HG03520 (cell line): Measurements from ENCODE around the gene COL18A1.

ENCODE experiments used
- ATAC-seq: cut with Tn5 transposase; IDR thresholded peaks from one replicate; pipeline ENCODE4 v1.9.1; 2021; ENCODE audit warnings: mild to moderate bottlenecking, moderate library complexity; ENCODE audit not compliant: unreplicated experiment

COL18A1 gene

DNA sequence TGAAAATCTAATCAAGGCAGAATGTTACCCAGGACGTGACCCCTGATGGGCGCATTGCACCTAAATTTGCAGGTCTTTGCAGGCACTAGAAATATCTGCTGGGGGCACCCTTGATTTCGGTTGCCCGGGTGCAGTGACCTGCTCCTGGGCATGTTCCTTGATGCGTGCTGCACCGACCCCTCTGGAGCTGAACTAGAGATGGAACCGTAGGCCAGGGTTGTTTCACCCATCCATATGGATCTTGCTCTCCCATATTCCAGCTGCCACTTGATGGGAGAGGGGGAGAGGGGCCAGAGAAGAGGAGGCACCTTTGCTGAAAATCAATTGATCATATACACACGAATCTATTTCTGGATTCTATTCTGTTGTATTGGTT, 8.4 kb upstream of the COL18A1 start:
- no peak for ATAC-seq

- no peak for ATAC-seq
Observed at GRCh38 chr21:45397381-45397780, 7.6 kb upstream of the COL18A1 start.

GRCh38 chr21:45401054-45401518, 3.9 kb upstream of the COL18A1 start:
- no peak for ATAC-seq

DNA sequence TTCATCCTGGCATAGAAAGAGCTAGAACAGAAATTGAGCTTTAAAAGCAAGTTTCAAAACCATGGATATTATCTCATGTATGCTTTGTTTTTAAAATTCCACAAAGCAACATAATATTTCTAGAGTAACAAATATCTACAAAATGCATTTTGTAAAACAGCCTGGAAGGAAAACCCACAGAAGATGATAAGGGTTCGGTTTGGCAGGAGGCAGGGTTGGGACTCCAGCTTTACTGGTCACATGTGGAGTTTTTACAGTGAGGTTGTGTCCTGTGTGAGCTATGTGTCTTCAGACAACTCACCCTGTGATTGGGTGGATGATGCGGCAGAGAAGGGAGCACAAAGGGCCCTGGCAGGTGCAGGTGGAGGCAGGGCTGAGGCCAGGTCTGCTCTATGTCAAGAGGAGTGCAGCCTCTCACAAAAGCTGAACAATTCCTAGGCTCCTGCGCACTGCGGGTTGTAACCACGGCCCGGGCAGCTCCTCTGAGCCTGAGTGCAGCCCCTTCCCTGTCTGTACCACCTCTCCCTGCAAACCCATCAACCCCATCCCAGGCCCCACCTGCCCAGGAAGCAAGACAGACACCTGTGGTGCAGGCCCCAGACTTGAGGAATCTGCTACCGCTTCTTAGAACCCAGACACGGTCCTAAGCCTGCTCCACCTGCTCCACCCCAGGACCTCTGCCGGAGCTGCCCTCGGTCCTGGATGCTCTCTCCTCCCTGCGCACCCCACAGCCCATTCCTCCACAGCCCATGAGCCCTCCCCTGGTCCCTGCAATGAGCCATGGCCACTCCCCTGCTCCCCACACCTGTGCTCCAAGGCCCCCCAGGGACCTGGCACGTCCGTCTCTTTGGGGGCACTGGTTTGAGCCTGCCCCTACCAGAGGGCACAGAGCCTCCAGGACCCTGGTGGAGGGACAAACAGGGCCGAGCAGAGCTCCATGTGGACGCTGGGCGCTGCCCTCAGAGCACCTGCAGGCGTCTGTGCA, 2.8 kb upstream of the COL18A1 start:
- no peak for ATAC-seq

DNA sequence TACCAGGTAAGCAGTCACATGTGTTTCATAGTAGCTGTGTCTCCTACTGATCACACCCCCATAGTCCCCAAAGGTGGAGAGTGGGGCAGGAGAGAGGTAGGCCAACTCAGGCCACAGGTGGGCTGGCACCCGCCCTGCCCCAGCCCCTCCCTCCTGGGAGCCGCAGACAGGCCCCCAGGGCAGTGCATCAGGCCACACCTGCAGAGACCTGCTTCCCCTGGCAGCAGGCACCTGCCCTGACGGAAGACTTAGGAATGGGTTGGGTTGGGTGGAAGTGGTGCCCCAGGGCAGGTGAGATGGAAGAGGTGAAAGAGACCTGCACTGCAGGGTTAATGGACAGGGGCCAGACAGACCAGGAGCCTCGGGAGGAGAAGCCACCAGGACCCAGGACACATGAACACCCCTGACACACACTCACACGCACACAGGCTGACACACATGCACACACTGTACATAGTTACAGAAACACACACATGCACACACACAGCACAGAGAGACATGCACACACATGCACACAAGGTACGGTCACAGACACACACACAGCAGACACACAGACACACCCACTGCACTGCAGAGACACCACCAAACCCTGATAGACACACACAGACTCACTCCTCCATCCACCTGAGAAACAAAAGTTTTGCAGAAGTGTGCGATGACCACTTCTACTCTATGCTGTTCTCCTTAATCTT, 1.7 kb upstream of the COL18A1 start:
- no peak for ATAC-seq

DNA sequence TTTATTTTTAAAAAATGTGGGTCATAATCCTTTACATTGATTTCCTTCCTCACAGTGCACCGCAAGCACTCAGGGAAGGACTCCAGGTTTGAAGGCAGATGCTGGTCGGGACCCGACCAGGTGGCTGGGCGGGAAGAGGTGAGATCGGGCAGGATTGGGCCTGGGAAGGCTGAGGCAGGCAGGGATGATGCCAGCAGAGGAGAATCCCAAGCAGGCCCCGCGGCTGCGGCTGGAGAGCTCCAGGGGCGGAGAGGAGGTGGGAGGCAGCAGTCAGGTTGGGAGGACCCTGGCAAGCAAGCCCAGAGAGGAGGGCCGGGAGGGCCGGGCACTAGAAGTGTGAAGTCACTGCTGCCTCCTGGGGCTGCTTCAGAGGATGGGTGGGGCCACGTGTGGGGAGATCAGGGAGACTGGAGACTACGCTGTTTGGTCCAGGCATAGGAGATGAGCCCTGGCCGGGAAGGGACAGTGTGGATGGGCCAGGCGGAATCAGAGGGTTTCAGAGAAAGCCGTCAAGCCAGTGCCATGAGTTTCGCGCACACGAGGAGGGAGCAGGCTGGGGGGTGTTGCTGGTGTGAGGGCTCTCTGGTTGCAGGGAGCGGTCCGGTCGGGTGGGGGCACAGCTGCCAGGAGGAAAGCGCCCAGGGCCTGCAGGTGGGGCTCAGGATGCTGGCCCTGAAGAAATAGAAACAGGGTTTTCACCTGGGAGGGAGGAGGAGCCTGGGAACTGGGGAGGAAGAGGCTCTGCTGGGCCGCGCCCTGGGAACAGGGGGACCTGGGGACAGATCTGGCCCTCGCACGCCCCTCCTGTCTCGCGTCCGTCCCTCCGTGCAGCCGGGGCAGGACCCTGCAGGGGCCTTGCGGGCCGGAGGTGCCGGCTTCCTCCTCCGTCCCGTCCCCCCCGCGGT, 888 bp upstream of the COL18A1 start:
- ATAC-seq: no peak

DNA sequence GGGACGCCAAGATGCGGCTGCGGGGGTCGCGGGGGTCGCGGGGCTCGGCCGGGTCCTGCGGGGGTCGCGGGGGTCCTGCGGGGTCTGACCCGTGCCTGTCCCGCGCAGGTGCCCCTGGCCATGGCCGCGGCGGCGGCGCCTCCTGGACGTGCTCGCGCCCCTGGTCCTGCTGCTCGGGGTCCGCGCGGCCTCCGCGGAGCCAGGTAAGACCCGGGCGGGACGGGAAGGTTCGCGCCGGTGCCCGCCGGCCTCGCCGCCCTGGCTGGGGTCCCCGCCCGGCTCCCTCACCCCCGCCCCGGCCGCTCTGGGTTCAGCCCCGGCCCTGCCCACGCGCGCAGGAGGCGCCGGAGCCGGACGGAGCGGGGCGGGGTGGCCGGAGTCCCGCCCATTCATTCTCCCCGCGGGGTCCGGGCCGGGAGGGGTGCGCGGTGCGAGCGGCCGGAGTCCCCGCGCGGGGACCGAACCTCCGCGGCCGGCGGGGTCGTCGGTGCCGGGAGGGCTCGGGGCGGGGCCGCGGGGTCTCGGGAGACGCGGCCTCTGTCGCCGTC, 380 bp downstream of the COL18A1 start:
- no peak for ATAC-seq

DNA sequence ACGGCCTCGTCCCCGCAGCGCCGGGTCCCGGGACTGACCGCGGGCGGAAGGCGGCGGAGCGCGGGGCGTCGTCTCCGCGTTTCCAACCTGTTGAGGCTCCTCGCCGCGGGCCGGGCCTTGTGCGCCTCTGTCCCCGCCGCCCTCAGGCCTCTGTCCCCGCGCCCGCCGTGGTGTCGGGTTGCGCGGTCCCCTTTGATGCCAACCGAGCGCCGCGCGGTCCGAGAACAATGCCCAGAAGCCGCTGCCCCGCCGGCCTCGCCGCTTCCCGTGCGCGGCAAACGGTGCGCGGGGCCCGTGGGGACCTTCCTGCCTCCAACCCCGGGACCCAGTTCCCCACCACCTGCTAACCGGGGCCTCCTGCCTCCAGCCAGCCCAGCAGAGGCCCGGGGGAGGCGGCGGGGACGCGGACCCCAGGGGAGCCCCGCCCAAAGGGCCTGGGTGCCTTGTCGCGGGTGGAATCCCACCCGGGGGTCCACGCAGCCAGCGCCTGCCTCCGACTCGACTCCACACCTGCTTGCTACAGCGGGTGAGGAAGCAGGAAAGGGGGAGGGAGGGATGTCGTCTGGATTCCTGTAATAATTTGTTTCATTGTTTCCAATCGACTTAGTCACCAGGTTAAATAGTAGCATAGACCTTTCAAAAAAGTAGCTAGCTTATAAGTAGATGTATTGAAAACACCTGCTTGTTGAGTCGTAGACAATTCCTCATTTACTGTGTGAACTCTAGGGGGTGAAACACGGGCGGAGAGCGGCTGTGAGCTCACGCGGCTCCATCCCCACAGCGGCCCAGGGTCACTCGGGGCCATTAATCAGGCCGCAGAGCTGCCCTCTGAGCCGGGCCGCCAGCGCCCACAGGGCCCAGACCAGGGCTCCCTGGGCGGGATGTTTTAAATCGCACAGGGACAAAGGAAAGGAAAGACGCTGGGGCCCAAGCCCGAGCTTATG, 1.1 kb downstream of the COL18A1 start:
- no peak for ATAC-seq

DNA sequence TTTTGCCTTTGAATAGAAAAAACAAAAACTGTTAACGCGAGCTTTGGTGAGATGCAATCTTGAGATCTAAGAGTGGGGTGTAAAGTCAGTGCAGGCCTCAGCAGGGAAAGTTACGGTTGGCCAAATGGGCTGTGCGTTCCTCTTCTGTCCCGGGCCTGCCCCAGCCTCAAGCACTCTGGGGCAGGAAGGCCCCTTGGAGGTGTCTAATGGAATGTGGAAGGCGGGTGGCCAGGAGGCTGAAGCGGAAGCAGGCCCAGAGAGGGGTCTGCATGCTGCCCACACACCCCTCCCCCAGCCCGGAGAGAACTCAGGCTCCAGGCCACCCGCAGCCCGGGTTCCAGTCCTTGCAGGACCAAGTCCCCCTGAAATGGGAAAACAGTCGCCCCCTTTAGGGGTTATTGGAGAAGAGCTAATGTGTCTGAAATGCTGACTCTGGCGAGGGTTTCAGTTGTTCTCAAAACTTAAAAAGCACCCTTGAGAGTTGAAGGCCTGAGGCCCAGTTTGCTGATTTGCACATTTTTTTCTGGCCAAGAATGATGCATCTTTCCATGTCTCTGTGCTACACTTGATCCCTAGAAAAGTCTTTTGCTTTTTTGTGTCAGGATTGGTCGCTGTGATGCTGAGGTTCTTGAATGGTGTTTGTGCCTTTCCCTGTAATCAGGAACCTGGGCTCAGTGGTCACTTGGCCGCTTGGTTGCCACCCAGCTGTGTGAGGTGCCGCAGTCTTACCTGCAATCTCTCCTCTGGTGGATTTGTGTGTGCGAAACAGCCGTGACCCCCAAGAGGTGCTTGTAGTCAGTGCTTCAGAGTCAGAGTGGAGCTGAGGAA, 2.0 kb downstream of the COL18A1 start:
- no peak for ATAC-seq

DNA sequence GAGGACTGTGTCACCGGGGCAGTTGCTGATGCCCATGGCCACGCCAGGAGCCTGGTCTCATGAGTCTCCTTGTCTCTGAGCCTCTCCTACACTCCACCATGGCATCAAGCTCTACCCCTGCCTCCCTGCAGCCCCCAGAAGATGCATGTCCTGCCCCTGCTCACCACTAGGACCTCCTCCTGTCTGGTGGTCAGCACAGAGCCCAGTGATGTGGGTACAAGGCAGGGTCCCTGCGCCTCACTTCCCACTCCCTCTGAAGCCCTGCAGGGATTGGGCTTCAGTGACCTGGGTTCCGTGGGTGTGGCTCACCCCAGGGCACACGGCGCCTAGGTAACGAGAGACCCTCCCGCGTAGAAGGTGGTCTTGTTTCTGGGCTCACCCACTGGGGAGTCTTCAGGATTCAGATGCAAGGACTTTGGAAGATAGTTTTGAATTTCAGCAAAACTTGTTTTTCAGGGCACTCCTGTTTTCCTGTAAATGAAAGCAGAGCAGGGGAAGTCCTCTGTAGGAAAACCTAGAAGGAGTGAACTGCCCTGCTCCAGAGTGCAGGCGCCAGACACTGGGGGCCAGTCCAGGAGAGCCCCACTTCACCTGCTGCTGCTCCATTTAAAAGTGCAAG, 2.8 kb downstream of the COL18A1 start:
- no peak for ATAC-seq

DNA sequence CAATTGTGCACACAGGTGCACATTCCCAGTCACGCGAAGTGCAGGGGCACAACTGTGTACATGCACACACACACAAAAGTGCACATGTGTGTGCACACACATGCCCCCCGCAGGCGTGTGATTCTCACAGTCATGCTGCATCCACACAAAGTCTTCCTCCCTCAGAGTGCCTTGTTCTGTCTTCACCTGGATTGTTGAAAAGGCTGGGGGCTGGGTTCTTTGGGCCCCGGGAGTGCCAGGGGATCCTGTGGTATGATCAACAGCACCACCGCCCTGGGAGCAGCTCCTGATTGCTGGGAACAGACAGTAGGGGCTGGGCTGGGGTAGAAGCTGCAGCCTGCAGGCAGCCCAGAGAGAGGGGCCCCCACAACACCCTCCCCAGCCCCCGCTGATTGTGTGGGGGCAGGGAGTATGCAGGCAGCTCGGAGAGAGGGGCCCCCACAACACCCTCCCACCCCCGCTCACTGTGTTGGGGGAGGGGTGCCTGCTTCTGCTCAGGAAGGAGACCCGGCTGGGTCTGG, 3.4 kb downstream of the COL18A1 start:
- no peak for ATAC-seq

- ATAC-seq: no peak
Observed at GRCh38 chr21:45408801-45409261, 3.9 kb downstream of the COL18A1 start.

DNA sequence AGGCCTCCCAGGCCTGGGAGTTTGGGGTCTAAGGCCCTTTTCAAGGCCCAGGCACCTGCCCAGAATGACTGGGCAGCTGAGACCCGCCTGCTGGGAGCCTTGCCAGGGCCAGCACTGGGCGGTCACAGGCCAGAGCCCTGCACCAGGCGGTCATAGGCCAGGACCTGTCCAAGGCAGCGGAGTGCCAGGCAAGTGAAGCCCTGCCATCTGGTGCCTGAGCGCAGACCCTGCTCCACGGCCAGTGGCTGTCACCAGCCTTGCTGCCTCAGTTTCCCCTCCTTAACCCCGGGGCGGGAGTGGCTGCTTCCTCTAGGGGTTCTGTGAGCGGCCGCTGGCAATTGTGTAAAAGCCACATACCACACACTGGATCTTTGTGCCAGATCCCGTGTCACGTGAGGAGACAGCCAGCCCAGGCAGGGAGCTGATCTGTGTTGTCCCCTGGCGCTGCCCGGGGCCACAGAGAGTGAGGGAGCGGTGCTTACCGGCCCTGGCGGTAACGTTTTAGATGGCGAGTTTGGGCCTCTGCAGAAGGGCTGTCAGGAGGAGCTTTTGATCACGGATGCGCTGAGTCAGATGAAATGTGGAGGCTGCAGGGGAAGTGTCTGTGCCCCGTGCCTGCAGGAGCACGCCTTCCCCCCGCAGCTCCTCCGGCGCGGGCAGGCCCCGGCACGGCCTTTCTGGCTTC, 4.6 kb downstream of the COL18A1 start:
- no peak for ATAC-seq

GRCh38 chr21:45410151-45410864, 5.3 kb downstream of the COL18A1 start:
- ATAC-seq: no peak

DNA sequence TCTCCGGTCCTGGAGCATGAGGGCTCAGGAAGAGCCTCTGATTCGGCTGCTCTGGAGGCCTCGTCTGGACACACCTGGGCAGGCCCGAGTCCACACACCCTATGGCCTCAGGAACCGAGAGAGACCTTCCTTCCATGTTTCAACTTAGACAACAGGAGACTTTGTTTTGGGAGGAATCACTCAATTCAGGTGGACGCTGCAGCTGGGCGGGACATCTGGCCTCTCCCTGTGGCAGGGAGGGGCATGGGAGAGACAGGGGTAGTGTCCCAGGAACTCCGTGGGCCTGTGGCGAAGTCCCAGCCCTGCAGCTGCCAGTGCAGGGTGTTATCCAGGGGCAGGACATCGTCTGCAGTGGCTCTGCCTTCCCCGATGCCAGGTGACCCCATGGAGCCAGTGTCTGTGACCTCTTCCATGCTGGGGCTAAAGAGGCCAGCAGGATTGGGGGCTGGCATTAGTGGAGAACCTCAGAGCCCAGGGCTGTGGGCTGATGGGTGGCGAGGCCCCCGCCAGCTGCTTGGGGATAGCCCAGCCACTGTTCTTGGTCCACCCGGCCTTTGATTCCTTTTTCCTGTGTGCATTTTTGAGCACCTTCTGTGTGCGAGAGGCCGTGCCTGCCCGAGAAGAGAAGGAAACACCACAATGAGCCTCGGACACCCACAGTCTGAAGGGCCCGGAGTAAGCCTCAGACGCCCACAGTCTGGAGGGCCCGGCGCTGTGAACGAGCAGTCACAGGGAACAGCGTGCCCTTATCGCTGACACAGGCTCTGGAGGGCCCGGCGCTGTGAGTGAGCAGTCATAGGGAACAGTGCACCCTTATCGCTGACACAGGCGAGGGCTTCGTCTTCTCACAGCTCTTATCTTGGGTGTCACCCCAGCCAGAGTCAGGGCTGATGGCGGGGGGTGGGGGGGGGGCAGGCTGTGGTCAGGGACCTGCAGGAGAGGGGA, 6.2 kb downstream of the COL18A1 start:
- no peak for ATAC-seq

GRCh38 chr21:45411810-45412206, 6.8 kb downstream of the COL18A1 start:
- ATAC-seq: no peak
